SK-N-SH treated with all-trans-retinoic acid at 6 μM for 48 hours (cell line): ENCODE data around the gene PLIN5.

Experiments
- ATAC-seq: fragments of 200-7000 bp; cut with Tn5 transposase; 3 replicates; pipeline ENCODE4 v1.9.1; 2020; ENCODE audit warnings: mild to moderate bottlenecking, moderate library complexity
- ARNTL ChIP-seq: fragments of 450-650 bp; formaldehyde crosslinking; IDR thresholded peaks from 2 replicates; pipeline ENCODE4 v1.5.0; 2020; ENCODE audit warnings: low read depth, mild to moderate bottlenecking, moderate library complexity, borderline replicate concordance
- BACH2 ChIP-seq: fragments of 250-450 bp; sonication (Bioruptor Pico); IDR thresholded peaks from 2 replicates; pipeline ENCODE4 v1.9.0; 2021; ENCODE audit warnings: mild to moderate bottlenecking, borderline replicate concordance
- CSDC2 ChIP-seq: fragments of 250-450 bp; sonication (Bioruptor Pico); IDR thresholded peaks from 2 replicates; pipeline ENCODE4 v1.5.0; 2020; ENCODE audit warnings: mild to moderate bottlenecking, moderate library complexity
- ESRRG ChIP-seq: fragments of 250-450 bp; sonication (Bioruptor Pico); IDR thresholded peaks from 2 replicates; pipeline ENCODE4 v1.6.1; 2021; ENCODE audit warnings: mild to moderate bottlenecking
- ISL1 ChIP-seq: fragments of 250-450 bp; sonication (Bioruptor Pico); IDR thresholded peaks from 2 replicates; pipeline ENCODE4 v2.1.2; 2022; ENCODE audit warnings: mild to moderate bottlenecking, moderate library complexity
- OSR1 ChIP-seq: fragments of 250-450 bp; sonication (Bioruptor Pico); IDR thresholded peaks from 2 replicates; pipeline ENCODE4 v1.8.0; 2022; ENCODE audit warnings: moderate library complexity, mild to moderate bottlenecking, inconsistent platforms
- PPARA ChIP-seq: fragments of 250-450 bp; sonication (Bioruptor Pico); IDR thresholded peaks from 2 replicates; pipeline ENCODE4 v1.5.0; 2020; ENCODE audit warnings: mild to moderate bottlenecking, borderline replicate concordance
- SNAI2 ChIP-seq: fragments of 250-450 bp; sonication (Bioruptor Pico); IDR thresholded peaks from 2 replicates; pipeline ENCODE4 v1.5.0; 2020; ENCODE audit warnings: mild to moderate bottlenecking, moderate library complexity
- TCF4 ChIP-seq: fragments of 250-450 bp; sonication (Bioruptor Pico); IDR thresholded peaks from 2 replicates; pipeline ENCODE4 v1.8.0; 2021; ENCODE audit warnings: mild to moderate bottlenecking, moderate library complexity, borderline replicate concordance
- TOX ChIP-seq: fragments of 250-450 bp; sonication (Bioruptor Pico); IDR thresholded peaks from 2 replicates; pipeline ENCODE4 v1.8.0; 2021; ENCODE audit warnings: mild to moderate bottlenecking, moderate library complexity, borderline replicate concordance
- ZC3H10 ChIP-seq: fragments of 250-450 bp; sonication (Bioruptor Pico); IDR thresholded peaks from 2 replicates; pipeline ENCODE4 v1.5.1; 2021; ENCODE audit warnings: mild to moderate bottlenecking, moderate library complexity
- ZFP3 ChIP-seq: fragments of 250-450 bp; sonication (Bioruptor Pico); IDR thresholded peaks from 2 replicates; pipeline ENCODE4 v1.5.0; 2020; ENCODE audit warnings: mild to moderate bottlenecking, moderate library complexity
- ZNF565 ChIP-seq: fragments of 450-650 bp; formaldehyde crosslinking; conservative IDR thresholded peaks from 2 replicates; pipeline ENCODE4 v1.5.0; 2020; ENCODE audit warnings: low read depth, mild to moderate bottlenecking, moderate library complexity
- ZNF70 ChIP-seq: fragments of 450-650 bp; formaldehyde crosslinking; IDR thresholded peaks from 2 replicates; pipeline ENCODE4 v1.5.0; 2020; ENCODE audit warnings: mild to moderate bottlenecking, moderate library complexity
- ZNF8 ChIP-seq: fragments of 450-650 bp; formaldehyde crosslinking; IDR thresholded peaks from 2 replicates; pipeline ENCODE4 v1.5.0; 2020; ENCODE audit warnings: mild to moderate bottlenecking, moderate library complexity
- TF ChIP-seq, protein P1 (sequence below): fragments of 250-450 bp; sonication (Bioruptor Pico); IDR thresholded peaks from 2 replicates; pipeline ENCODE4 v1.5.1; 2021; ENCODE audit warnings: mild to moderate bottlenecking, moderate library complexity
- TF ChIP-seq, protein P2 (sequence below): fragments of 250-450 bp; sonication (Bioruptor Pico); IDR thresholded peaks from 2 replicates; pipeline ENCODE4 v1.5.1; 2020; ENCODE audit warnings: low read depth, mild to moderate bottlenecking, moderate library complexity
- TF ChIP-seq, protein P3 (sequence below): fragments of 250-450 bp; sonication (Bioruptor Pico); IDR thresholded peaks from 2 replicates; pipeline ENCODE4 v1.8.0; 2020; ENCODE audit warnings: mild to moderate bottlenecking, moderate library complexity, borderline replicate concordance
- TF ChIP-seq, protein P4 (sequence below): fragments of 250-450 bp; sonication (Bioruptor Pico); IDR thresholded peaks from 2 replicates; pipeline ENCODE4 v1.5.0; 2020; ENCODE audit warnings: mild to moderate bottlenecking, moderate library complexity
- TF ChIP-seq, protein P5 (sequence below): fragments of 250-450 bp; sonication (Bioruptor Pico); IDR thresholded peaks from 2 replicates; pipeline ENCODE4 v1.8.0; 2021; ENCODE audit warnings: low read depth, mild to moderate bottlenecking, moderate library complexity, borderline replicate concordance

Gene PLIN5

DNA sequence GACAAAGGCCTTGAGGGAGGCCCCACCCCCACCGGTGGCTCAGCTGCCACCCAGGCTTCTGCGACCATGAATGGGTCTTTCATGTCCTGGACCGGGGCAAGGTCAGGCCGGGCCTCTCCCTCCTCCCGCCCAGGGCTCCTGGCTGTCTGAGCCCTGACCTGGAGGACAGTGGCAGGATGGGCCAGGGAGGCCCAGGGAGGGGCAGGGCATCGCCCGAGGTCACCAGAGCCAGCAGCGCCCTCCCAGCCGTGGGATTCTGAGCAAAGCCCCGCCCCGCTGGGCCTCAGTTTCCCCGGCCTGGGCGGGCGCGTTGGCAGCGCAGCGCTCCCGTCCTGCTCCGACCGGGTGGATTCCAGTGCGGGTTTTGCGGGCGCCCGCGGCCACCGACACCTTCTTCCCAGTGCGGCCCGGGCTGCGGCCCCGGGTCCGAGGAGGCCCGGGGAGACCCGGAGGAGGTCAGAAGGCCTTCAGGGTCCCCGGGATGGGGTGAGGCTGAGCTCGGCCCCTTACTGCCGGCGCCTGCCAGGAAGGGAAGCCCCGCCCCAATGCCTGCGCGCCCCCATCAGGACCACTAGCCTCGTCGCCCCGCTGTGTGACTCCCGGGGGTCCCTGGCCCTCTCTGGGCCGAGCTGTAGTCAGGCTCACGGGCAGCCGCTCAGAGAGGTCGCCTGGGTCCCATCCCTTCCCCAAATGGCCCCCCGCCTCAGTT is 49.1 kb upstream of the PLIN5 start (continued):
- TF ChIP-seq, protein P1, sequence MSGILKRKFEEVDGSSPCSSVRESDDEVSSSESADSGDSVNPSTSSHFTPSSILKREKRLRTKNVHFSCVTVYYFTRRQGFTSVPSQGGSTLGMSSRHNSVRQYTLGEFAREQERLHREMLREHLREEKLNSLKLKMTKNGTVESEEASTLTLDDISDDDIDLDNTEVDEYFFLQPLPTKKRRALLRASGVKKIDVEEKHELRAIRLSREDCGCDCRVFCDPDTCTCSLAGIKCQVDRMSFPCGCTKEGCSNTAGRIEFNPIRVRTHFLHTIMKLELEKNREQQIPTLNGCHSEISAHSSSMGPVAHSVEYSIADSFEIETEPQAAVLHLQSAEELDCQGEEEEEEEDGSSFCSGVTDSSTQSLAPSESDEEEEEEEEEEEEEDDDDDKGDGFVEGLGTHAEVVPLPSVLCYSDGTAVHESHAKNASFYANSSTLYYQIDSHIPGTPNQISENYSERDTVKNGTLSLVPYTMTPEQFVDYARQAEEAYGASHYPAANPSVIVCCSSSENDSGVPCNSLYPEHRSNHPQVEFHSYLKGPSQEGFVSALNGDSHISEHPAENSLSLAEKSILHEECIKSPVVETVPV (CRISPR knock-in tag): no peak

DNA sequence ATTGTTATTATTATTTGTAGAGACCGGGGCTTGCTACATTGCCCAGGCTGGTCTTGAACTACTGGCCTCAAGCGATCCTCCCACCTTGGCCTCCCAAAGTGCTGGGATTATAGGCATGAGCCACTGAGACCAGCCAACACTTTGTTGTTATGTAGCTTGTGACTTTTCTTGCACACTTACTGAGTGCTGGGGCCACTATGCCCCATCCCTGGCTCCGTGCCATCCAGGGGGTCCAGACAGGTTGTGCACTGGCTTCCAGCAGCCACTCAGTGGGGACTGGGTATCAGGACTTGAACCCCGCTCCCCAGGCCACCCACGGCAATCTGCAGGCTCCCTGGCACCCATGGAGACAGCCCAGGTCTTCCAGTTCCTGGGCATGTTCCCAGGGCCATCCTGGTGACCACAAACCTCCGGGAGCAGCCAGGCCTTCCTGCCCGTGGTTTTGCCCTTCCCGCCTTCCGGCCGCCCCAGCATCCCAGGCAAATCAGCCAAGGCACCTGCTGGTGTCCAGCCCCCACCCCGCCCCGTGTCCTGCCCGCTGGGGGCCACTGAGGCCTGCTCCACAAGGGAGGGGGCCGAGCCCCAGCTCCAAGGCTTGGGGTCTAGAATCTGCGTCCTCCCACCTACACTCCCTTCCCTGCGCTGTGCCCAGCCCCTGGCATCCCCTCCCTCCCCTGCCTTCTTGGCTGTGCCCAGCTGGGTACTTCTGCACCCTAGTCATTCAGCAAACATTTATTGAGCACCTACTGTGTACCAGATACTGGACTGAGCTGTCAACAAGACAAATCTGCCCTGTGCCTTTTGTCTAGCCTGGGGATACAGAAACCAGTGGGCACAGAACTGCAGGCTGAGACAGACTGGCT is 48.2 kb upstream of the PLIN5 start:
- TF ChIP-seq ZC3H10 (no peak), ESRRG (CRISPR knock-in tag) (no peak), SNAI2 (CRISPR knock-in tag) (no peak), ARNTL (no peak)
- TF ChIP-seq, protein P2, sequence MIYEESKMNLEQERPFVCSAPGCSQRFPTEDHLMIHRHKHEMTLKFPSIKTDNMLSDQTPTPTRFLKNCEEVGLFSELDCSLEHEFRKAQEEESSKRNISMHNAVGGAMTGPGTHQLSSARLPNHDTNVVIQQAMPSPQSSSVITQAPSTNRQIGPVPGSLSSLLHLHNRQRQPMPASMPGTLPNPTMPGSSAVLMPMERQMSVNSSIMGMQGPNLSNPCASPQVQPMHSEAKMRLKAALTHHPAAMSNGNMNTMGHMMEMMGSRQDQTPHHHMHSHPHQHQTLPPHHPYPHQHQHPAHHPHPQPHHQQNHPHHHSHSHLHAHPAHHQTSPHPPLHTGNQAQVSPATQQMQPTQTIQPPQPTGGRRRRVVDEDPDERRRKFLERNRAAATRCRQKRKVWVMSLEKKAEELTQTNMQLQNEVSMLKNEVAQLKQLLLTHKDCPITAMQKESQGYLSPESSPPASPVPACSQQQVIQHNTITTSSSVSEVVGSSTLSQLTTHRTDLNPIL (CRISPR knock-in tag): no peak
- TF ChIP-seq, protein P3, sequence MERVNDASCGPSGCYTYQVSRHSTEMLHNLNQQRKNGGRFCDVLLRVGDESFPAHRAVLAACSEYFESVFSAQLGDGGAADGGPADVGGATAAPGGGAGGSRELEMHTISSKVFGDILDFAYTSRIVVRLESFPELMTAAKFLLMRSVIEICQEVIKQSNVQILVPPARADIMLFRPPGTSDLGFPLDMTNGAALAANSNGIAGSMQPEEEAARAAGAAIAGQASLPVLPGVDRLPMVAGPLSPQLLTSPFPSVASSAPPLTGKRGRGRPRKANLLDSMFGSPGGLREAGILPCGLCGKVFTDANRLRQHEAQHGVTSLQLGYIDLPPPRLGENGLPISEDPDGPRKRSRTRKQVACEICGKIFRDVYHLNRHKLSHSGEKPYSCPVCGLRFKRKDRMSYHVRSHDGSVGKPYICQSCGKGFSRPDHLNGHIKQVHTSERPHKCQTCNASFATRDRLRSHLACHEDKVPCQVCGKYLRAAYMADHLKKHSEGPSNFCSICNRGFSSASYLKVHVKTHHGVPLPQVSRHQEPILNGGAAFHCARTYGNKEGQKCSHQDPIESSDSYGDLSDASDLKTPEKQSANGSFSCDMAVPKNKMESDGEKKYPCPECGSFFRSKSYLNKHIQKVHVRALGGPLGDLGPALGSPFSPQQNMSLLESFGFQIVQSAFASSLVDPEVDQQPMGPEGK (CRISPR knock-in tag): no peak
- TF ChIP-seq, protein P4, sequence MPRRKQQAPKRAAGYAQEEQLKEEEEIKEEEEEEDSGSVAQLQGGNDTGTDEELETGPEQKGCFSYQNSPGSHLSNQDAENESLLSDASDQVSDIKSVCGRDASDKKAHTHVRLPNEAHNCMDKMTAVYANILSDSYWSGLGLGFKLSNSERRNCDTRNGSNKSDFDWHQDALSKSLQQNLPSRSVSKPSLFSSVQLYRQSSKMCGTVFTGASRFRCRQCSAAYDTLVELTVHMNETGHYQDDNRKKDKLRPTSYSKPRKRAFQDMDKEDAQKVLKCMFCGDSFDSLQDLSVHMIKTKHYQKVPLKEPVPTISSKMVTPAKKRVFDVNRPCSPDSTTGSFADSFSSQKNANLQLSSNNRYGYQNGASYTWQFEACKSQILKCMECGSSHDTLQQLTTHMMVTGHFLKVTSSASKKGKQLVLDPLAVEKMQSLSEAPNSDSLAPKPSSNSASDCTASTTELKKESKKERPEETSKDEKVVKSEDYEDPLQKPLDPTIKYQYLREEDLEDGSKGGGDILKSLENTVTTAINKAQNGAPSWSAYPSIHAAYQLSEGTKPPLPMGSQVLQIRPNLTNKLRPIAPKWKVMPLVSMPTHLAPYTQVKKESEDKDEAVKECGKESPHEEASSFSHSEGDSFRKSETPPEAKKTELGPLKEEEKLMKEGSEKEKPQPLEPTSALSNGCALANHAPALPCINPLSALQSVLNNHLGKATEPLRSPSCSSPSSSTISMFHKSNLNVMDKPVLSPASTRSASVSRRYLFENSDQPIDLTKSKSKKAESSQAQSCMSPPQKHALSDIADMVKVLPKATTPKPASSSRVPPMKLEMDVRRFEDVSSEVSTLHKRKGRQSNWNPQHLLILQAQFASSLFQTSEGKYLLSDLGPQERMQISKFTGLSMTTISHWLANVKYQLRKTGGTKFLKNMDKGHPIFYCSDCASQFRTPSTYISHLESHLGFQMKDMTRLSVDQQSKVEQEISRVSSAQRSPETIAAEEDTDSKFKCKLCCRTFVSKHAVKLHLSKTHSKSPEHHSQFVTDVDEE (CRISPR knock-in tag): no peak
- peak; percentile 32 for ATAC-seq

DNA sequence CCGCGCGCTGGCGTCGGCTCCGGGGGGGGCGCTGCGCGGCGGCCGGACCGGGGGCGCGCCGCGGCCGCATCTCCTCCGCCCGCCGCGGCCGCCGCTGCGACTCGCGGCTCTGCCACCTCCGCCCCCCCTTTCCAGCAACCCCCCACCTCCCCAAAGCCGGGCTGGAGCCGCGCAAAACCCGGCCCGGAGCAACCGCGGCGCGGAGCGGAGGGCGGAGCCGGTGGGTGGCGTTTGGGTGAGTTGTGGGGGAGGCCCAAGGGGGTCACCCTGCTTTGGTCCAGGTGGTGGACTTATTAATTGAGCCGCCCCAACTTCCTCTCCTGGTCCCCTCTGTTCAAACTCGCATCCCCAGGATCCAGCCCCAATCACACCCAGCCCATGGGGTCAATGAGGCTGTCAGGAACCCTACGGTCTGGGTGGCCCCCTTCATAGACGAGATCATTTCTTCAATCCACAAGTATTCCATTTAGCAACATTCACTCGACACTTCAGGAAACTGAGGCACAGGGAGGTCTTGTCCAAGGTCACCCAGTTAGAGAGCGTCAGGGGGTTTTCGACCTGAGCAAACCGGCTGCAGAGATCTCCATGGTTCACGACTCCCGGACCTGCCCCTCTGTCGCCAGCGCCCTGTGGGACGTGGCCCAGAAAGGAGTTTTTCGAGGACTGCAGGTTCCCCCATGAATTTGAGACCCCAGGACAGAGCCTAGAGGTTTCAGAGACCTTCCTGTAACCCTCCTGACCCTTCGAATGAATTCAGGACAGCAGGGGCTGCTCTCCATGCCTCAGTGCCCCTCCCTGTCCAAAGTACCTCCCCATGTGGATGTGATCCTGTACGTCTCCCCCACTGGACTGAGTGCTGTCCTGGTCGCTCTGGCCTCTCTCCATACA is 46.9 kb upstream of the PLIN5 start:
- TF ChIP-seq TOX (no peak), BACH2 (CRISPR knock-in tag) (no peak), ZNF565 (CRISPR knock-in tag) (no peak), ZNF70 (no peak), OSR1 (CRISPR knock-in tag) (no peak), PPARA (CRISPR knock-in tag) (no peak), TCF4 (CRISPR knock-in tag) (no peak), ZC3H10 (no peak), ZFP3 (CRISPR knock-in tag) (no peak), ARNTL (no peak), CSDC2 (CRISPR knock-in tag) (no peak), ESRRG (CRISPR knock-in tag) (no peak), ISL1 (no peak), ZNF8 (CRISPR knock-in tag) (no peak)
- TF ChIP-seq, protein P5, sequence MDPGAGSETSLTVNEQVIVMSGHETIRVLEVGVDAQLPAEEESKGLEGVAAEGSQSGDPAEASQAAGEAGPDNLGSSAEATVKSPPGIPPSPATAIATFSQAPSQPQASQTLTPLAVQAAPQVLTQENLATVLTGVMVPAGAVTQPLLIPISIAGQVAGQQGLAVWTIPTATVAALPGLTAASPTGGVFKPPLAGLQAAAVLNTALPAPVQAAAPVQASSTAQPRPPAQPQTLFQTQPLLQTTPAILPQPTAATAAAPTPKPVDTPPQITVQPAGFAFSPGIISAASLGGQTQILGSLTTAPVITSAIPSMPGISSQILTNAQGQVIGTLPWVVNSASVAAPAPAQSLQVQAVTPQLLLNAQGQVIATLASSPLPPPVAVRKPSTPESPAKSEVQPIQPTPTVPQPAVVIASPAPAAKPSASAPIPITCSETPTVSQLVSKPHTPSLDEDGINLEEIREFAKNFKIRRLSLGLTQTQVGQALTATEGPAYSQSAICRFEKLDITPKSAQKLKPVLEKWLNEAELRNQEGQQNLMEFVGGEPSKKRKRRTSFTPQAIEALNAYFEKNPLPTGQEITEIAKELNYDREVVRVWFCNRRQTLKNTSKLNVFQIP (CRISPR knock-in tag): no peak
- TF ChIP-seq, protein P3 (CRISPR knock-in tag): no peak
- TF ChIP-seq, protein P1 (CRISPR knock-in tag): no peak
- no peak for ATAC-seq
